A549 (cell line): ENCODE data around the gene VPS45. TPM values are rescaled to one million over a fixed set of nuclear protein-coding genes. Genes with fewer than 3 reads are reported as not detected.

Experiments
- ATAC-seq, 2 experiments: fragments of 200-7000 bp in 1 of 2; fragments of >200 bp in 1 of 2; cut with Nextera tagmentation in 1 of 2; cut with Tn5 transposase in 1 of 2; 3 replicates each; pipeline versions ENCODE4 v1.8.0 to v1.9.1; 2018 to 2020; ENCODE audit warnings: mild to moderate bottlenecking in 1 of 2, moderate library complexity in 1 of 2
- CTCF ChIA-PET: fragments of 300-600 bp; sonication (Branson Sonifier 250); formaldehyde crosslinking; extraction: SDS; loops from one replicate; lab custom pipeline; 2021; ENCODE audit warnings: antibody characterized with exemption, inconsistent platforms; lab: Yijun Ruan, JAX
- POLR2A ChIA-PET: fragments of 350-600 bp; formaldehyde crosslinking; extraction: SDS; loops from one replicate; lab custom pipeline; 2021; ENCODE audit warnings: antibody characterized with exemption, inconsistent platforms; lab: Yijun Ruan, JAX
- DNase-seq, 2 experiments: peaks; one replicate each; pipeline versions ENCODE4 v3.0.0 to v3.0.0-alpha.2; 2011 to 2016; ENCODE audit warnings: low read depth in 1 of 2, low spot score in 1 of 2
- FAIRE-seq: peaks from 2 replicates; lab custom pipeline; 2011; peaks lifted over from hg19 to GRCh38; lab: Jason Lieb, UNC
- H3K27ac ChIP-seq, 2 experiments: fragments of >200 bp; sonication (Bioruptor Twin); formaldehyde crosslinking; 3 replicates each; pipeline ENCODE4 v1.5.1; 2016 to 2017
- H3K4me1 ChIP-seq: fragments of >200 bp; sonication (Bioruptor Twin); formaldehyde crosslinking; 3 replicates; pipeline ENCODE4 v1.6.1; 2016
- H3K4me2 ChIP-seq: fragments of >200 bp; sonication (Bioruptor Twin); formaldehyde crosslinking; 3 replicates; pipeline ENCODE4 v1.6.1; 2016
- H3K4me3 ChIP-seq: fragments of >200 bp; sonication (Bioruptor Twin); formaldehyde crosslinking; 3 replicates; pipeline ENCODE4 v1.5.1; 2016
- H3K9me3 ChIP-seq: fragments of >200 bp; sonication (Bioruptor Twin); formaldehyde crosslinking; 3 replicates; pipeline ENCODE4 v1.6.1; 2016
- ATOH8 ChIP-seq: fragments of 250-450 bp; sonication (Bioruptor Pico); IDR thresholded peaks from 2 replicates; pipeline ENCODE4 v1.5.0; 2020; ENCODE audit warnings: low read depth, mild to moderate bottlenecking, moderate library complexity
- BCL3 ChIP-seq: fragments of >200 bp; sonication (Bioruptor Twin); formaldehyde crosslinking; IDR thresholded peaks from 3 replicates; pipeline ENCODE4 v1.6.1; 2016
- CBX2 ChIP-seq: fragments of 200-600 bp; sonication (generic); IDR thresholded peaks from 2 replicates; pipeline ENCODE4 v1.6.1; 2016; ENCODE audit warnings: low read depth, mild to moderate bottlenecking, borderline replicate concordance
- CEBPB ChIP-seq, 2 experiments: fragments of >200 bp in 1 of 2; sonication (Bioruptor Twin) in 1 of 2; formaldehyde crosslinking in 1 of 2; IDR thresholded peaks; 2 replicates each; pipeline ENCODE4 v1.6.1; 2012 to 2016
- CHD2 ChIP-seq: fragments of 150-350 bp; IDR thresholded peaks from 2 replicates; pipeline ENCODE4 v1.6.1; 2014; ENCODE audit warnings: low read length; ENCODE audit not compliant: partially characterized antibody
- CTCF ChIP-seq: fragments of >200 bp; sonication (Bioruptor Twin); formaldehyde crosslinking; IDR thresholded peaks from 3 replicates; pipeline ENCODE4 v1.5.1; 2016
- FOSL2 ChIP-seq, 2 experiments: fragments of 450-650 bp in 1 of 2; fragments of >200 bp in 1 of 2; sonication (Bioruptor Twin) in 1 of 2; formaldehyde crosslinking; IDR thresholded peaks; 2 replicates each; pipeline versions ENCODE4 v1.5.0 to v1.6.1; 2016 to 2020; ENCODE audit warnings: mild to moderate bottlenecking in 1 of 2, moderate library complexity in 1 of 2
- HEYL ChIP-seq: fragments of 250-450 bp; sonication (Bioruptor Pico); IDR thresholded peaks from 2 replicates; pipeline ENCODE4 v1.8.0; 2021; ENCODE audit warnings: mild to moderate bottlenecking, moderate library complexity
- JUN ChIP-seq, 2 experiments: fragments of >200 bp; sonication (Bioruptor Twin); formaldehyde crosslinking; IDR thresholded peaks; 2 replicates in 1 of 2; 3 replicates in 1 of 2; pipeline ENCODE4 v1.6.1; 2016 to 2017
- KDM1A ChIP-seq: fragments of 200-600 bp; sonication (generic); IDR thresholded peaks from 2 replicates; pipeline ENCODE4 v1.6.1; 2016; ENCODE audit warnings: low read depth, mild to moderate bottlenecking
- KDM5A ChIP-seq: fragments of 200-600 bp; sonication (generic); IDR thresholded peaks from 2 replicates; pipeline ENCODE4 v1.6.1; 2016; ENCODE audit warnings: antibody characterized with exemption, mild to moderate bottlenecking
- MAFK ChIP-seq: fragments of 450-650 bp; IDR thresholded peaks from 2 replicates; pipeline ENCODE4 v1.6.1; 2014; ENCODE audit not compliant: partially characterized antibody
- MAX ChIP-seq: IDR thresholded peaks from 2 replicates; pipeline ENCODE4 v1.6.1; 2012
- MAZ ChIP-seq: fragments of 150-350 bp; IDR thresholded peaks from 2 replicates; pipeline ENCODE4 v1.6.1; 2014; ENCODE audit warnings: antibody characterized with exemption, low read depth, low read length, borderline replicate concordance
- NFE2L2 ChIP-seq: fragments of 150-350 bp; conservative IDR thresholded peaks from 2 replicates; pipeline ENCODE4 v1.6.1; 2014; ENCODE audit warnings: low read length
- NPAS2 ChIP-seq: fragments of 250-450 bp; sonication (Bioruptor Pico); IDR thresholded peaks from 2 replicates; pipeline ENCODE4 v1.8.0; 2022; ENCODE audit warnings: mild to moderate bottlenecking, moderate library complexity, borderline replicate concordance
- PHF8 ChIP-seq: fragments of 200-600 bp; sonication (generic); IDR thresholded peaks from 2 replicates; pipeline ENCODE4 v1.6.1; 2016; ENCODE audit warnings: low read depth, mild to moderate bottlenecking, antibody characterized with exemption, moderate library complexity, borderline replicate concordance
- RAD21 ChIP-seq, 2 experiments: fragments of >200 bp in 1 of 2; sonication (Bioruptor Twin) in 1 of 2; formaldehyde crosslinking in 1 of 2; IDR thresholded peaks in 1 of 2; conservative IDR thresholded peaks in 1 of 2; 2 replicates in 1 of 2; 3 replicates in 1 of 2; pipeline ENCODE4 v1.6.1; 2012 to 2018; ENCODE audit warnings: inconsistent platforms in 1 of 2
- RARB ChIP-seq: fragments of 250-450 bp; sonication (Bioruptor Pico); IDR thresholded peaks from 2 replicates; pipeline ENCODE4 v1.8.0; 2021; ENCODE audit warnings: mild to moderate bottlenecking, moderate library complexity
- REST ChIP-seq: fragments of 200-600 bp; sonication (generic); IDR thresholded peaks from 2 replicates; pipeline ENCODE4 v1.6.1; 2016; ENCODE audit warnings: antibody characterized with exemption, mild to moderate bottlenecking, moderate library complexity
- RFX5 ChIP-seq: fragments of 450-650 bp; IDR thresholded peaks from 2 replicates; pipeline ENCODE4 v1.7.1; 2014; ENCODE audit warnings: antibody characterized with exemption, mild to moderate bottlenecking, moderate library complexity
- USF2 ChIP-seq: fragments of 450-650 bp; IDR thresholded peaks from 2 replicates; pipeline ENCODE4 v1.6.1; 2014; ENCODE audit warnings: antibody characterized with exemption
- ZNF302 ChIP-seq: fragments of 250-450 bp; sonication (Bioruptor Pico); IDR thresholded peaks from 2 replicates; pipeline ENCODE4 v1.9.0; 2021; ENCODE audit warnings: inconsistent platforms, mild to moderate bottlenecking, moderate library complexity
- WGBS: methylation state at CpG from one replicate; pipeline ENCODE4 v1.1.6; 2017; ENCODE audit errors: missing lambda C conversion rate; 5-methylcytosine and 5-hydroxymethylcytosine counted together
- polyA plus RNA-seq, 4 experiments: library from polyadenylated mRNA; depleted of rRNA in 3 of 4; stranded (reverse); fragments of >200 nt; fragmentation: RNase III in 1 of 4; extraction: RNeasy Plus Mini Kit Qiagen cat#74134 plus additional on column Dnase treatment in 1 of 4; gene quantifications; 2 replicates in 3 of 4; 3 replicates in 1 of 4; pipeline ENCODE4 v1.2.3, GENCODE V29; 2011 to 2017
- TF ChIP-seq, protein P1 (sequence below): fragments of >200 bp; sonication (Bioruptor Twin); formaldehyde crosslinking; IDR thresholded peaks from 2 replicates; pipeline ENCODE4 v1.6.1; 2016
- TF ChIP-seq, protein P2 (sequence below): fragments of 150-350 bp; IDR thresholded peaks from 2 replicates; pipeline ENCODE4 v1.6.1; 2014; ENCODE audit warnings: low read depth, mild to moderate bottlenecking, low read length

The VPS45 gene
- polyA plus RNA-seq, 2 of the 4 experiments (the other 2 are of a cell fraction) = 22.1 to 49.7 TPM

GRCh38 chr1:150152182-150152536 is 84.6 kb downstream of the VPS45 start:
- ChIA-PET CTCF (interaction anchor here (0.6 to 2.4 kb wide), 4 partner anchors 21 to 78 kb away, joined by 3 to 9 read pairs (median 4); no protein-coding TSS in a partner anchor), POLR2A (no interaction called here)
- Histone ChIP-seq H3K4me2 (no peak overlapping the region), H3K4me3 (no peak overlapping the region), H3K4me1 (peaks cover 8% of the 10 kb centered on the region), H3K9me3 (no peaks in the 10 kb centered on the region), H3K27ac (no peak overlapping the region)
- no peak for FAIRE-seq
- ATAC-seq = no peak
- no peak for DNase-seq
- WGBS = 72% methylated on average over 2 of the region's 2 CpGs
- TF ChIP-seq NFE2L2 (no peak), PHF8 (no peak), CHD2 (no peak), KDM1A (no peak), RFX5 (no peak), MAX (no peak), ATOH8 (CRISPR knock-in tag) (no peak), HEYL (CRISPR knock-in tag) (no peak), RAD21 (conservative IDR thresholded peaks at IDR 0.05 in 1 of 2, IDR thresholded peaks at IDR 0.05 in 1 of 2) (no peak), CEBPB (IDR thresholded peaks at IDR 0.05) (no peak), BCL3 (no peak), REST (no peak)

DNA sequence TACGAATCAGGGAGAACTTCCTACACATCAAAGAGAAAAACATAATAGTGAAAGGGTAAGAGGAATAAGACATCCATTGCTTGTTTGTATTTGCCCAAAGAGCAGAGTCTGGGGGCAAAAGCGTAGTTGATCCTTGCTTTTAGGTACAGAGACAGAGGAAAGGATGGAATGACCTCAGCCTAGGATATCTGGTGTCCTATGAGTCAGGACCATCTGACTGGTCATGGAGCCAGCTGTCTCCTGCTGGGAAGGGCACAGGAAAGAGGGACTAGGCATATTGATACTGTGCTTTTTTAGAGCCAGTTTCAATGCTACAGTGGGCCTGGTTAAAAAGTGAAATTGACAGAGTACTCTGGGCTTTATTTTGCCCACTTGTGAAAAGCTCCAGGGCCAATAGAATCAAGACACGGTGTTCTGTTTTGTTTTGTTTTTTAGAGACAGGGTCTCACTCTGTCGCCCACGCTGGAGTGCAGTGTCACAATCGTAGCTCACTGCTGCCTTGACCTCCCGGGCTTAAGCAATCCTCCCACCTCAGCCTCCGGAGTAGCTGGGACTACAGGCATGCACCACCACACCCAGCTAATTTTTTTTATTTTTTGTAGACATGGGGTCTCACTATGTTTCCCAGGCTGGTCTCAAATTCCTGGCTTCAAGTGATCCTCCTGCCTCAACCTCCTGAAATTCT is 85.3 kb downstream of the VPS45 start:
- WGBS = 93% methylated on average over 8 of the region's 8 CpGs
- no peak for ATAC-seq
- H3K4me1 ChIP-seq = peaks cover 8% of the 10 kb centered on the region
- H3K9me3 ChIP-seq = no peaks in the 10 kb centered on the region
- POLR2A ChIA-PET = no interaction called here
- no peak for DNase-seq
- no peak for FAIRE-seq
- no peak overlapping the region for H3K27ac ChIP-seq
- H3K4me3 ChIP-seq = no peak overlapping the region
- CTCF ChIA-PET = interaction anchor here (1.0 kb wide), 1 partner anchor 15 kb away, joined by 3 read pairs; no protein-coding TSS in a partner anchor
- no peak overlapping the region for H3K4me2 ChIP-seq
- TF ChIP-seq CTCF (no peak), FOSL2 (IDR thresholded peaks at IDR 0.05) (no peak), FOSL2 (CRISPR knock-in tag; IDR thresholded peaks at IDR 0.05) (no peak), MAFK (no peak), USF2 (no peak), RARB (no peak), NPAS2 (CRISPR knock-in tag) (no peak), JUN (IDR thresholded peaks at IDR 0.05) (no peak), ZNF302 (no peak), PHF8 (no peak), KDM5A (no peak), MAZ (no peak), RAD21 (conservative IDR thresholded peaks at IDR 0.05 in 1 of 2, IDR thresholded peaks at IDR 0.05 in 1 of 2) (no peak), CBX2 (no peak)
- TF ChIP-seq, protein P1, sequence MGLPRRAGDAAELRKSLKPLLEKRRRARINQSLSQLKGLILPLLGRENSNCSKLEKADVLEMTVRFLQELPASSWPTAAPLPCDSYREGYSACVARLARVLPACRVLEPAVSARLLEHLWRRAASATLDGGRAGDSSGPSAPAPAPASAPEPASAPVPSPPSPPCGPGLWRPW = no peak
- TF ChIP-seq, protein P2, sequence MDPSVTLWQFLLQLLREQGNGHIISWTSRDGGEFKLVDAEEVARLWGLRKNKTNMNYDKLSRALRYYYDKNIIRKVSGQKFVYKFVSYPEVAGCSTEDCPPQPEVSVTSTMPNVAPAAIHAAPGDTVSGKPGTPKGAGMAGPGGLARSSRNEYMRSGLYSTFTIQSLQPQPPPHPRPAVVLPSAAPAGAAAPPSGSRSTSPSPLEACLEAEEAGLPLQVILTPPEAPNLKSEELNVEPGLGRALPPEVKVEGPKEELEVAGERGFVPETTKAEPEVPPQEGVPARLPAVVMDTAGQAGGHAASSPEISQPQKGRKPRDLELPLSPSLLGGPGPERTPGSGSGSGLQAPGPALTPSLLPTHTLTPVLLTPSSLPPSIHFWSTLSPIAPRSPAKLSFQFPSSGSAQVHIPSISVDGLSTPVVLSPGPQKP = no peak
